NOMO-1 treated with DMSO at 0.1 percent for 48 hours (cell line): ENCODE results near the gene MSANTD1.

Experiments used
- DNase-seq: peaks from one replicate; lab custom pipeline; 2025; ENCODE audit not compliant: unreplicated experiment; lab: John Stamatoyannopoulos, UW

The MSANTD1 gene

DNA sequence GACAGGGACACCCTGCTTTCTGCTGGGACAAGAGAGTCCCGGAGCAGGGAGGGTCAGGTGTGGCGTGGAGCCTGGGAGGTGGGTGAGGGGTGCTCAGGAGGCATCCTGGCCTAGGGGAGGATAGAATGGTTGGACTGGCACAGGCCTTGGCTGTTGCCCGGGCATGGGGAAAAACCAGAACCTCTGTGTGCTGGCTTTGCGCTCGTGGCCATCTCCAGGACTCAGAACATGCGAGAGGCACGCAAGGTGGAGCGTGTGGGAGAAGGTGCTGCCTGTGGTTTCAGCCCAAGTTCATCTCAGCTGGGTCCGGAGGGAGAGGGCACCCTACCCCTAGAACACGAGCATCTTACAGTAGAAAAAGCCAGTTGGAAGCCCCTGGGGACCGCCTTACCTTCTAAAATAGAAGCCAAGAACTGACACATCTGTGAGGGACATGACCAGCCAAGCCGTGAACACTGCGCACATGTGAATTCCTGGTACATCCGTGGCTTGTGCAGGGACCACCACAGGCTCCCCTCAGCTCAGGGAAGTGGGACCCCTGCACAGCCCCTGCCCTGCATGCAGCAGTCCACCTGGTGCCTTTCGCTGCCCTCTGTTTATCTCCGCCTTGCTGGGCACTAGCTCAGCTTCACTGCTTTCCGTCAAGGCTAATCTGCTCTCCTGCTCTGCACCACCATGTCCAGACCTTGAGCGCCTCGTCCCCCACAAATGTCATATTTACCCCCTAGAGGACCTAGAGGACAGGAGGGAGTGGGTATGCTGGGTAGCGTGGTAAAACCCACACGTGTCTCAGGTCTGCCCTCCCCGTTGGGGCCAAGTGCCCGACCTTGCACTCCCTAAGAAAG lies 13.5 kb downstream of the MSANTD1 start:
- DNase-seq: no peak

- no peak for DNase-seq
These were observed 14.3 kb downstream of the MSANTD1 start for GRCh38 chr4:3263053-3263875.

GRCh38 chr4:3263876-3264193 lies 14.9 kb downstream of the MSANTD1 start:
- DNase-seq: no peak

DNA sequence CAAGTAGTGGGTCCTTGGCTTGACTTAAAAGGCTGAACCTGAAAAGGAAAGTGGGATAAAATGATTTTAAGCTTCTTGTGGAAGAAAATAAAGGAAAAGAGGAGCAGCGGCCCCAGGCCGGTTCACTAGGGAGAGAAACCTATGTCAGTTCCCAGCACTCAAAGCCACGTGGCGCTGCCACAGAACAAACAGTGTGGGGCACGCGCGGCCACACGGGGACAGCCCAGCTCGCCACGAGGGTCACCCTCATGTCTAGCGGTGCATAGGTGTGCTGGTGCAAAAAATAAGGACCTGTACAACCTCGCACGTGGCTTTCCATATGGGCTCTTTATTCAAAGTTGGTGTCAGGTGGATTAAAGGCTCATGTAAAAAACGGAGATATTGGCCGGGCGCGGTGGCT lies 17.1 kb downstream of the MSANTD1 start:
- DNase-seq: no peak

DNA sequence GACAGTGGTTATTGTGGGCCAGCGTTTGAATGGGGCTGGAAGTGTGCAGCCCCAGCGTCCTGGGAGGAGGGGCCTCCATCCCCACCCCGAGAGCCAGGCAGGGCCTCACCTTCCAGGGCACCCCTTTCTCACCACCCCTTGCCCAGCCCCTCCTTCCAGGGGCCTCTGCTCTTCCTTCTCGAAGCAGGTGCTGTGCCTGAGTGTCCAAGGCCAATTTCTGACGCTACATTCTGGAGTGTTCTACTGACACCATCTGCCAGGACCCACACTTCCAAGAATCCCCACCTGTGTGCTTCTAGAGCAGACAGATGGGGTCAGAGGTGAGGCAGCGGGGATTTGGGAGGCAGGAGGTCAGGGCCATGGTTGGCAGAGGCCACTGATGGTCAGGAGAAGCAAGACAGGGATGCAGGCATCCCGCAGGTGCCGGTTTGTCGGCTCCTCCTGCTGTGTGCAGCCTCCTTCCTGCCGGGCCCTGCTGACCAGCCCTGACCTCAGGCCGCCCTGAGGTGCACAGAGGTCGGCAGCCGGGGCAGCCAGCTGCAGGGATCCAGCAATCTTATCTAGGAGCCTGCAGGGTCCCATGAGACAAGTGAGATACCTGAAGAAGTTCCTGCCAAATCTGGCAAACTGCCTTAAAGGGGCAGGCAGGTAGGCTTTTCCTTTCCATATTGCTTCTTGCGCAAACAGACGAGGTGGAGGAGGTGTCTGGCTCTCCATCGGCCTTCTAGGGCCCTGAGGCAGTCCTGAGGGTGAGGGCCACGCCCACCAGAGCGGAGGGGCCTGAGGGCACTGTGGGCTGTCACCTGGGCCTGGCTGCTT lies 18.8 kb downstream of the MSANTD1 start:
- DNase-seq: no peak

- no peak for DNase-seq
These were observed 19.6 kb downstream of the MSANTD1 start for GRCh38 chr4:3268395-3269104.

DNA sequence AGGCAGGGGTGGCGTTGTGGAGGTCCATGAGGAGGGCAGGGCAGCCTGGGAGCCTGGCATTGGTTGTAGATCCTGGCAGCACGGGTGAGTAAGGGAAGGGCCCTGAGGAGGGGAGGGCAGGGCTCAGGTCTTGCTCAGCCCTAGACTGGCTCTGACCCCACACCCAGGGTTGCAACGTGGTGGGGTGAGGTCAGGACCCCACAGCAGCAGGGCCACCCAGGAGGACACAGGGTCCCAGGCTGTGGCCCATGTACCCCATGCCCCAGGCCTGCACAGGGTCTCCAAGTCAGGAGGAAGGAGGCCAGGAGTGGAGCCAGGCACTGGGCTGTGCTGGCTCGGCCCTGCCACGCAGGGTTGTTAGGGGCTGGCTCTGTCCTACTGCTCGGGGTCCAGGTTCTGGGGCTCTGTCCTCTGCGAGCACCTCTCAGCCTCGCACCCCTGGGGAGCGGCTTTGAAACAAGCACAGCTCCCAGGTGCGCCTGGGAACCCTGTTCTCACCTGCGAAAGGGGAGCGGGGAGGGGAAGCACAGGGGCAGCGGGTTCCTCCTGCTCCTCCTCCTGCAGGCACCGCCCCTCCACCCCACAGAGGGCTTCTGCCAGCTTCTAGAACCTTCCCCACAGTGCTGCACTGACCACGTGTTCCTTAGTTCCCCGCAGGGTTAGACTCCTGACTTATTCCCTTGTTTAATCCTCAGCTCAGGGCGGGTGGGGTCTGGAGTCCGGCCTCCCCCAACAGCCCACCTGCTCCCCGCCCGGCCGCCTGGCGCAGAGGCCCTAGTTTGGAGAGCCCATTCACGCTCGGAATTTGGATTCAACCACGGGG lies 20.4 kb downstream of the MSANTD1 start:
- DNase-seq: no peak

DNA sequence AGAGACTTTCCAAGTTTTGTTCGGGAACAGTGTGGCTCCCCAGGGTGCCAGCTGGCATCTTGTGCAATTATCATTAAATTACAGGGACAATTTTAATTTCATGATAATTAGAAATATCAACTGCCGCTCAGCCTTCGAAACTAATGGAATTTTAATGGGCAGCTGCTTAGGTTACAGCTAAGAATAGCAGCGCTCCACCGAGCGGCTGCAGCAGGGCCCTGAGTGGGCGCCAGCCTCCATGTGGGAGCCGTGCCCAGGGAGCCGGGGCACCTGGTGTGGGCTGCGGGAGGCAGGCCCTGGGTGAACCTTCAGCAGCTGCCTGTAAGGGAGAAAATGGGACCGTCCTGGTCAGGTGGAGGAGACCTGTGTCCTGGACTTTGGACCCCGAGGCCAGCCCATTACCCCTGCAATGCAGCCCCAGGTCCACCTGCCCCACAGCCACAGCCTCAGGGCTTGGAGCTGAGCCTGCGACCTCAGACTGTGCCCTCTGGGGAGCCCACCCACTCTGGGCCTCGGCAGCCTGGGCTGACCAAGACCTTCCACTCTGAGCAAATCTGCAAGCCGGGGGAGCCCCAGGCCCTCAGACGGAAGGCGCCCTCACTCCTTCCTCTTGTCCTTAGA lies 21.1 kb downstream of the MSANTD1 start:
- DNase-seq: no peak

- no peak for DNase-seq
These were observed 22.2 kb downstream of the MSANTD1 start for GRCh38 chr4:3271131-3271530.

DNA sequence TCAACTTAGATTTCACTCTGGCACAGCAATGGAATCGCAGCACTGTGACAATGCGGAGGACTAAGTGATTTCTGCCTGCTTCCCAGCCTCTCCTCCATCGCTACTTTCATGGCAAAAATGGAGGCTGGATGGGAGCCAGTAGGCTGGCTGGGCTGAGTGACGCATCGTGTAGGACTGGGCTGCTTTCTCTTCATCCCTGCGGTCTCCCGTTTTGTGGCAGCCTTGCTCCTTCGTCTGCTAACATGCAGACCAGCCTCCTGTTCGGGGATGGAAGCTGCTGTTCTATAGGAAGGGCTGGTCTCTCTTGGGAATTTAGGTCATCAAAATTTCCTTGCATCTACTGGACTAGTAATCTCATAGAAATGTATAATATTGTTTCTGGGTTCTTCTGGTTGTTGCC lies 28.0 kb downstream of the MSANTD1 start:
- no peak for DNase-seq

DNA sequence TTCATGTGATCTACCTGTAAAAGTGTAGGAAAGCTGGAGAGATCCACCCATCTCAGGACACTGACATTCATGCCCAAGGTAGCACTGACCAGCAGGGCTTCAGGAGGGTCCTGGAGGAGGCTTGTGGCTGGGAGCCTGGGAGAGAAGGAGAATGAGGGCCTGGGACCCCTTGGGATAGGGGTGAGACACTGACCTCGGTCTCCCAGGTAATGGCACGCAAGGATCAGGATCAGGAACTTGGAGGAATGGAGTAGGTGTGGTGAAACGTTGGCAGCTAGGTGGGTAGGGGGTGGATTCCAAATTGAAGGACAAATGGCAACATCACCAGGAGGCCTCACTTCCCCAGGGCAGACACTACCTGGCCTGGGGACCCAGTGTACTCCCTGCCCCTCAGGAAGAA lies 31.5 kb downstream of the MSANTD1 start:
- DNase-seq: no peak

DNA sequence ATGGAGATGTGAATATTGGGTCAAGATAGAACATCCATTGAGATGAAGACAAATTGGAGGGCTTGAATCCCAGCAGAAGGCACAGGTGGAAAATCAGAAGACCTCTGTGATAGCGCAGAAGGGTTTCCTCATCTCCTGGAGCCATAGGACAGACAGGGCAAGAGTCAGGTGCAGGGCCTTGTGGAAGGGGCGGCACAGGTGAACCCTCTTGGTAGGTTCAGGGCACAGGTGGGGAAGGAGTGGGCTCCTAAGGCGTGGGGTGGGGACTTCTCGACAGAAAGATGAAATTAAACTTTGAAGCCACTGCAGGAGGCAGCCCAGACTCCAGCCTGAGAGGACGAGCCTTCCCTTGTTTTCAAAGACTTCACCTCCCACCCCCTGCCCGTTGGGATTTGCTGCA lies 34.5 kb downstream of the MSANTD1 start:
- no peak for DNase-seq

DNA sequence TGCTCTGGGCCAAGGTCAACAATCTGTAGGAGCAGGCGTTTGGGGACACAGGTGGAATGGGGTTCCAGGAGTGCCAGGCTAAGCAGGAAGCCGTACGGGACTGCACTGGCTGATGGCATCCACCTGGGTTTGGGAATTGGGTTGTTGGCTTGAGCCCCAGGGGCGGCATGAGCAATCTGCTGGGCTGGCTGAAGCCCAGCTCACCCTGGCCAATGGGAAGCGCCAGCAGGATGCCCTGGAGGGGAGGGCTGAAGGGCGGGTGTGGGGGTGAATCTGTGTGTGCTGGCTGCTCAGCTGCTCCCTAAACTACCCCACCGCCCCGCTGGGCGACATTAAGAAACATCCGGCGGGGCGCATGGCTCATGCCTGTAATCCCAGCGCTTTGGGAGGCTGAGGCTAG lies 35.0 kb downstream of the MSANTD1 start:
- DNase-seq: no peak

GRCh38 chr4:3284734-3285557 lies 36.0 kb downstream of the MSANTD1 start:
- DNase-seq: no peak

GRCh38 chr4:3285558-3286334 lies 36.8 kb downstream of the MSANTD1 start:
- peak; percentile 95 for DNase-seq

DNA sequence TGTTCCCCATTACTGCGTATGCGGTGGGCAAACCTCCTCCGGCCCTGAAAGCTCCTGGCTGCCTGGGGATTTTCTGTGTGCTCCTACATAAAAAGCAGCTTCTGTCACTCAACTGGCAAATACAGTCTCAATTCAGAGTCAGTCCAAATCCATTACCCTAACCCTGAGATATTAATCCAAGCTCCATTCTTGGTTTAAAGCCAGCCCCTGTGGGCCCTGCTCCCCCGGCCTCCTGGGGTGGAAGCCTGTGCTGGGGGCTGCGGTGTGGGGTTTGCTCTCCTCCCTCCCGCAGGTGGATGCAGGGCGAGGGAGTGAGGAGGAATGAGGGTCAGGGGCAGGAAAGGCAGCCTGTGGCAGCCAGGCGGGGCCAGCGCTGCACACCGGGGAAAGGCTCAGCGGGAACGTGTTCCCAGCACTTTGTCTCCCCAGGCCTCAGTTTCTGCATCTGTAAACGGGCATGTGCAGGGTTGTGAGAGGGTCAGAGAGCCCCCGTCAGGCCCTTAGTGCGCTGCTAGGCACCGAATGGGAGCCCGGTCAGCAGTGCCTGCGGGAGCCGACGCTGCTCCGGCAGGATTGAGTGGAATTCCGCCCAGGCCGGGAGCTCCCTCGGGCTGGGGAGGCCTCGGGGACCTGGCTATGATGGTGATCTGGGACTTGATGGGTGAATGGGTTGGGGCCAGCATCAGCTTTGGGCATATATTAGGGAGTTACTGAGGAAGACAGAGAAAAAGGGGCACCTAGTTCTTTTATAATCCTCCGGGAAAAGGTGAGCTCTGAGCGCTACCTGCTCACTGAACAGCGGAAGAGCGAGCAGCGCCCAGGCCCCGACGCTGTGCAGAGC lies 37.6 kb downstream of the MSANTD1 start:
- DNase-seq: no peak
